Stimulated activated CD4-positive, alpha-beta T cell treated with anti-CD3 and anti-CD28 coated beads, Interleukin-12 subunit alpha, Interleukin-12 subunit beta, amount 100 ng/mL, for 4 hours (primary cell): ENCODE measurements around the gene RPGRIP1.
"Not testable (repeated sequence)": the region's sequence is repeated elsewhere in the genome, so short reads cannot be mapped to it uniquely, and the experiment has no call there.

ENCODE experiments used
- DNase-seq: peaks from one replicate; pipeline ENCODE4 v3.0.0-alpha.2; 2020

The RPGRIP1 gene

GRCh38 chr14:21258889-21259787, 20.7 kb upstream of the RPGRIP1 start:
- no peak for DNase-seq

DNA sequence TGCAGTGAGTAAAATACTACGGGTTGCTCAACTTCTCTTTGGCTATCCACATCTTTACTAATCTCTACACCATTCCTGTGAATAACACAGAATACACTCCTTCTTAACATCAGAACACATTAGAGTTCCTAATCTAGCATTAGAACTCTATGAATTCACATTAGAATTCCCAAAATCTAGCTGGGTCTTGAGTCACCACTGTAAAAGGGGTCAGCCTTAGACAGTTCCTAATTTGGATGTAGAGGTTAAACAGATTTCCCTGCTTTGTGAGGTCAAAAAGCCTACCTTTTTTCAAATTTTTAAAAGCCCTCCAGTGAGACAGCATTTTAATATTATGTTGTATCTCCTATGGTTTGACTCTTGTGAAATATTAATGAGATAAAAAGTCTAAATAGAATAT, 18.1 kb upstream of the RPGRIP1 start:
- no peak for DNase-seq

GRCh38 chr14:21262410-21262809, 17.5 kb upstream of the RPGRIP1 start:
- DNase-seq = no peak

- no peak for DNase-seq
Measured at GRCh38 chr14:21263284-21264024, 16.4 kb upstream of the RPGRIP1 start.

DNA sequence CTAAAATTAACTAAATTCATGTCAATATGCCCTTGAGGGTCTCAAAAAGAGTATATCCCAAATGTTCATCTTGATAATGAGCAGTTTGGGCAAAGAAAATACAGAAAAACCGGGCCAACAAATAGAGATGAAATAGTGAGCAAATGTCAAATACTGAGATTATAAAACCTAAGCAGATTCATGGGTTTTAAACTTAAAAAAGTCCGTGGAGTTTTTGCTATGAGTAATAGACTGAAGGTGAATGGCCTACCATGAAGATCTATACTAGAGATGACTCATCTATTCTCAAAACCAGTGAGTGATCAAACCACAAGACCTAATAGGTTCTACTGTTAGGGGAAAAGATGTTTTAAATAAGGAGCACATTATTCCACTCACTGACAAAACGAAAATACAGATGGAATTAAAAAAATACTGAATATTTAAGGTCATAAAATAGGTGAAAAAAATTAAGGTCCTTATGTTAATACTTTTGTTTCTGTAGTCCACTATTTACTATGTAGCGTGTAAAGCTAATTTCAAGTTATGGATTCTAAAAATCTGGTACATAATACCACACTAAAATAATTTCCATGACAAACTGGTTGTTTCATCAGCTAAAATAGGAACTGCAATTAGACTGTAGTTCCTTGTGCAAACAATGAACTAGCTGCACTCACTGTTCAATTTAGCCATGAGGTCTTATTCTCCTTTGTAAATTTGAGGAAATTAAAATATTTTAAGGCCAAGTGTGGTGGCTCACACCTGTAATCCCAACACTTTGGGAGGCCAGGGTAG, 15.7 kb upstream of the RPGRIP1 start:
- no peak for DNase-seq

DNA sequence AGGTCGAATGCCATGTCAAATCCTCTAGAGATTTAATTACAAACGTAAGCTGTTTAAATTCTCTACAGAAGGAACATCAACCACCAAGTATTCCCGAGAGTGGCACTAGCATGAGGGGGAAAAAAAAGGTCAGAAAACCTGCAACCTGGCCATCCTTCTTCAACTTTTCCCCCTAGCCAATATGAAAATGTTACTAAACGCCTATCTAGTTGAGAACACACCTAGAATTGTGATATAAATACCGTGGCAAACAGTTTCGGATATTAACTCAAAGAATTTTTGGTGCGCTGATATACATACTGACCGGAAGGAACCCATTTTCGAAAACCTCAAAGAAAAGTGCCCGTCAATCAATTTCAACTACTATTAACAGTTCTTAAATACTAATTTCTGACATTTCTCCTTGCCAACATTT, 12.4 kb upstream of the RPGRIP1 start:
- DNase-seq = no peak

- DNase-seq = no peak
Measured at GRCh38 chr14:21267886-21268616, 11.8 kb upstream of the RPGRIP1 start.

DNA sequence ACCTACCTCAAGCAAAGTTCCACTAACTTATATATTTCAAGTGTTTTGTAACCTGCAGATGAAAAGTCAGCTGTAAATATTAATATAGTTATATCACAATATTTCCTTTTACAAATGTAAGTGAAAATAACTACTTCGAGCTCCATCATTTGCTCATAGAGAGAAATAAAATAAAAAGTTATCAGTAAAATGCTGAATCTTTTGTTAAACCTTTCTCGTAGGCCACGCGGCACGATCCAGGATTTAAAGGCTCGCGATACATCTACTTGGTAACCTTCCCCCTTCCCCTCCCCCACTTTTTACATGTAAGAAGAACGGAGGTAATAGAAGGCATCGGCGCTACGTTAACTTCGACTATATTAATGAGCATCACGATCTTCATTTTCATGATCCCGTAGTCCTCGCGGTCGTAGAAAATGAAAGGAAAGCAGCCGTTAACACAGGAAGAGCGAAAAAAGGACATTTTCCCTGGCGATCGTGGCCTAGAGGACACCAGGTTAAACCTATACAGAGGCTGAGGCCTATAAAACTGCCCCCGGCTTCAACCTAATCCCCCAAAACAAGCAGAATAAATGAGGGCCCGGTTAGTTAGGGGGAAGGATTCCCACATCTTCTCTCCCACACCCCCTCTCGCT, 11.1 kb upstream of the RPGRIP1 start:
- DNase-seq = no peak

- peak; percentile 100 for DNase-seq
Measured at GRCh38 chr14:21269252-21270046, 10.4 kb upstream of the RPGRIP1 start, which contains the start of gene HNRNPC. Gene HNRNPC (minus strand): TSS chr14:21269442. CDS start chr14:21234193, 35,249 bp downstream.

DNA sequence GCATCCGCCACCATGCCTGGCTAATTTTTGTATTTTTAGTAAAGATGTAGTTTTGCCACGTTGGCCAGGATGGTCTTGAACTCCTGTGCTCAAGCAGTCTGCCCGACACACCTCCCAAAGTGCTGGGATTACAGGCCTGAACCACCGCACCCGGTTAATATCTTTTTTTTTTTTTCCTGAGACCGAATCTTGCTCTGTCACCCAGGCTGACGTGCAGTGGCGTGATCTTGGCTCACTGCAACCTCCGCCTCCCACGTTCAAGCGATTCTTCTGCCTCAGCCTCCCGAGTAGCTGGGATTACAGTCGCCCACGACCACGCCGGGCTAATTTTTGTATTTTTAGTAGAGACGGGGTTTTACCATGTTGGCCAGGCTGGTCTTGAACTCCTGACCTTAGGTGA, 7.2 kb upstream of the RPGRIP1 start:
- not testable (repeated sequence) for DNase-seq

GRCh38 chr14:21275261-21275858, 4.5 kb upstream of the RPGRIP1 start:
- no peak for DNase-seq

DNA sequence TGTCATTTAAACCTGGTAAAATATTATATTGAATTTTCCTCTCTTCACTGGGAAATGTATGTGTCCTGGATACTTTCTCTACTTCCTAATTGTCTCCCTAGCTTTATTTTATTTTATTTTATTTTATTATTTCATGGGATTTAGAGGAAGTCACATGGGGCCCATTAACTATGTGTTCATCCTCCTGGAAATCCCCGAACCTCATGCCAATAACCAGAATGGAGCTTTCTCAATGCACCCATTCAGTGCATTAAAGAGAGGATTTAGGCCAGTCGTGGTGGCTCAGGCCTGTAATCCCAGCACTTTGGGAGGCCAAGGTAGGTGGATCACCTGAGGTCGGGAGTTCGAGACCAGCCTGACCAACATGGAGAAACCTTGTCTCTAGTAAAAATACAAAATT, 1.3 kb upstream of the RPGRIP1 start:
- DNase-seq = no peak

GRCh38 chr14:21281917-21282316, 2.0 kb downstream of the RPGRIP1 start:
- not testable (repeated sequence) for DNase-seq

DNA sequence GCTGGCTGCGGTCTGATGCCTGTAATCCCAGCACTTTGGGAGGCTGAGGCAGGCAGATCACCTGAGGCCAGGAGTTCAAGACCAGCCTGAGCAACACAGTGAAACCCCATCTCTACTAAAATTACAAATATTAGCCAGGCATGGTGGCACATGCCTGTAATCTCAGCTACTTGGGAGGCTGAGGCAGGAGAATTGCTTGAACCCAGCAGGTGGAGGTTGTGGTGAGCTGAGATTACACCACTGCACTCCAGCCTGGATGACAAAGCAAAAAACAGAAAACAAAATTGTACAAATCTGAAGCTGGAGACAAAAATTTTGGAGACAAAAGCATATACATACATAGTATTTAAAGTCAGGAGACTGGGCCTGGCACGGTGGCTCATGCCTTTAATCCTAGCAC, 6.6 kb downstream of the RPGRIP1 start:
- not testable (repeated sequence) for DNase-seq

DNA sequence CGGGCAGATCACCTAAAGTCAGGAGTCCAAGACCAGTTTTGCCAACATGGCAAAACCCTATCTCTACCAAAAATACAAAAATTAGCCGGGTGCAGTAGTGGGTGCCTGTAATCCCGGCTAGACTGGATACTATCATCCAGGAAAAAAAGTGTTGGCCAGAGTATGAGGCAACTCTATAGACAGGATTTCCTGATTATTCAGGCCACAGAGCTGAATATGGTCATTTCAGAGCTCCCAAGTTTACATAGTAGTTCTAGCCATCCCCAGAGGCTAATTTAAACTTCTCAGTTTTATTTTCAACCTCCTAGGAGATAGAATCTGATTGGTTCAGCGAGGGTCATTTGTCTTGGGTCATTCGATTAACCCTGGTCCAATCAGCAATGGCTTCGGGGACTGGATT, 7.3 kb downstream of the RPGRIP1 start:
- DNase-seq = no peak

GRCh38 chr14:21294026-21294425, 14.1 kb downstream of the RPGRIP1 start:
- not testable (repeated sequence) for DNase-seq

GRCh38 chr14:21298358-21298757, 18.5 kb downstream of the RPGRIP1 start:
- DNase-seq = no peak

- DNase-seq = no peak
Measured at GRCh38 chr14:21299562-21300130, 19.8 kb downstream of the RPGRIP1 start.

DNA sequence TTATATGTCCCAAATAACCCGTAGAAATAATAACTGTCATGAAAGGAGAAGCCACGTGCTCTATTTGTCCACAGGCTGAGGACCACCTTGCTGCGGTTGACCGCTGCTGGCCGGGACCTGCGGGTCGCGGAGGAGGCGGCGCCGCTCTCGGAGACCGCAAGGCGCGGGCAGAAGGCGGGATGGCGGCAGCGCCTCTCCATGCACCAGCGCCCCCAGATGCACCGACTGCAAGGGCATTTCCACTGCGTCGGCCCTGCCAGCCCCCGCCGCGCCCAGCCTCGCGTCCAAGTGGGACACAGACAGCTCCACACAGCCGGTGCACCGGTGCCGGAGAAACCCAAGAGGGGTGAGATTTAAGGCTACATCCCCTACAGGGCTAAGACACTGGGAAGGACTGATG, 21.0 kb downstream of the RPGRIP1 start:
- DNase-seq = peak; percentile 15
